HepG2 (cell line): ENCODE measurements around the gene DUSP16. TPM values are rescaled to one million over a fixed set of nuclear protein-coding genes. Genes with fewer than 3 reads are reported as not detected.

Experiments
- CBX1 ChIP-seq: IDR thresholded peaks from one replicate; pipeline ENCODE4 v1.6.1; 2016; ENCODE audit warnings: antibody characterized with exemption, low read depth
- CREM ChIP-seq, 2 experiments: sonication (generic) in 1 of 2; formaldehyde crosslinking in 1 of 2; IDR thresholded peaks; 2 replicates each; pipeline versions ENCODE4 v1.4.0 to v1.6.1; 2016 to 2020; ENCODE audit warnings: antibody characterized with exemption in 1 of 2, mild to moderate bottlenecking in 1 of 2, missing genetic modification reagents in 1 of 2
- JUND ChIP-seq: sonication (generic); formaldehyde crosslinking; IDR thresholded peaks from 2 replicates; pipeline ENCODE4 v1.8.0; 2022; ENCODE audit warnings: mild to moderate bottlenecking, missing genetic modification reagents
- KAT2B ChIP-seq: fragments of 150-350 bp; IDR thresholded peaks from 2 replicates; pipeline ENCODE4 v1.6.1; 2014; ENCODE audit warnings: low read depth, low read length, borderline replicate concordance
- MAZ ChIP-seq, 2 experiments: sonication (generic) in 1 of 2; formaldehyde crosslinking in 1 of 2; IDR thresholded peaks; 2 replicates each; pipeline versions ENCODE4 v1.5.0 to v1.6.1; 2012 to 2020; ENCODE audit warnings: low read depth in 2 of 2, mild to moderate bottlenecking in 2 of 2, borderline replicate concordance in 1 of 2, improper control_type of control experiment in 1 of 2, low read length in 1 of 2, missing genetic modification reagents in 1 of 2, moderate library complexity in 1 of 2
- MED1 ChIP-seq: sonication (generic); formaldehyde crosslinking; IDR thresholded peaks from 2 replicates; pipeline ENCODE4 v1.4.0; 2020; ENCODE audit warnings: missing genetic modification reagents
- MEIS1 ChIP-seq: sonication (generic); formaldehyde crosslinking; IDR thresholded peaks from 2 replicates; pipeline ENCODE4 v1.9.0; 2021; ENCODE audit warnings: mild to moderate bottlenecking, missing genetic modification reagents, moderate library complexity, borderline replicate concordance
- NFYC ChIP-seq: IDR thresholded peaks from 2 replicates; pipeline ENCODE4 v1.6.1; 2016; ENCODE audit warnings: missing genetic modification reagents, missing compliant biosample characterization
- SALL1 ChIP-seq: sonication (generic); formaldehyde crosslinking; IDR thresholded peaks from 2 replicates; pipeline ENCODE4 v1.8.0; 2022; ENCODE audit warnings: mild to moderate bottlenecking, missing genetic modification reagents
- SP140L ChIP-seq: sonication (generic); formaldehyde crosslinking; IDR thresholded peaks from 2 replicates; pipeline ENCODE4 v1.4.0; 2020; ENCODE audit warnings: missing genetic modification reagents, borderline replicate concordance
- U2AF2 ChIP-seq: fragments of 200-400 bp; formaldehyde crosslinking; IDR thresholded peaks from 2 replicates; pipeline ENCODE4 v1.6.1; 2017; ENCODE audit warnings: low read depth, mild to moderate bottlenecking, low read length
- YY1 ChIP-seq: IDR thresholded peaks from 2 replicates; pipeline ENCODE4 v1.6.1; 2011; ENCODE audit warnings: low read length, low read depth, moderate library complexity, mild to moderate bottlenecking; ENCODE audit not compliant: insufficient read depth, insufficient replicate concordance
- ZNF746 ChIP-seq: sonication (generic); formaldehyde crosslinking; IDR thresholded peaks from 2 replicates; pipeline ENCODE4 v1.8.0; 2022; ENCODE audit warnings: mild to moderate bottlenecking, missing genetic modification reagents
- ZNF790 ChIP-seq: sonication (generic); formaldehyde crosslinking; IDR thresholded peaks from 2 replicates; pipeline ENCODE4 v1.8.0; 2022; ENCODE audit warnings: missing genetic modification reagents, mild to moderate bottlenecking, borderline replicate concordance
- ZNF850 ChIP-seq: sonication (generic); formaldehyde crosslinking; conservative IDR thresholded peaks from 2 replicates; pipeline ENCODE4 v1.9.0; 2021; ENCODE audit warnings: mild to moderate bottlenecking, missing genetic modification reagents
- ZNF879 ChIP-seq: sonication (generic); formaldehyde crosslinking; IDR thresholded peaks from 2 replicates; pipeline ENCODE4 v1.8.1; 2023; ENCODE audit warnings: missing genetic modification reagents
- ZSCAN12 ChIP-seq: sonication (generic); formaldehyde crosslinking; IDR thresholded peaks from 2 replicates; pipeline ENCODE4 v1.9.0; 2021; ENCODE audit warnings: mild to moderate bottlenecking, missing genetic modification reagents
- polyA plus RNA-seq, 8 experiments: library from polyadenylated mRNA; depleted of rRNA in 3 of 8; stranded (reverse) in 7 of 8; unstranded in 1 of 8; fragments of >200 nt; fragmentation: Illumina TruSeq in 4 of 8; extraction: Trizol in 4 of 8; gene quantifications; 2 replicates each; pipeline versions ENCODE4 v1.2.1 to v1.2.3, GENCODE V29; 2011 to 2016; ENCODE audit warnings: low read depth in 4 of 8, missing spikeins in 1 of 8, mixed read lengths in 1 of 8; ENCODE audit not compliant: insufficient read depth in 1 of 8
- total RNA-seq, 5 experiments: library from RNA; depleted of rRNA; stranded (reverse); fragments of >200 nt; fragmentation: Illumina TruSeq; extraction: Trizol; gene quantifications; 2 replicates each; pipeline ENCODE4 v1.2.3, GENCODE V29; 2016; ENCODE audit warnings: low read depth in 1 of 5
- TF ChIP-seq, protein P1 (sequence below), 2 experiments: IDR thresholded peaks; 2 replicates each; pipeline ENCODE4 v1.6.1; 2011 to 2012; ENCODE audit warnings: low read length in 2 of 2, borderline replicate concordance in 1 of 2, low read depth in 1 of 2, mild to moderate bottlenecking in 1 of 2, moderate library complexity in 1 of 2
- TF ChIP-seq, protein P2 (sequence below): IDR thresholded peaks from 2 replicates; pipeline ENCODE4 v1.6.1; 2016; ENCODE audit warnings: missing genetic modification reagents, missing compliant biosample characterization
- TF ChIP-seq, protein P3 (sequence below): sonication (generic); formaldehyde crosslinking; IDR thresholded peaks from 2 replicates; pipeline ENCODE4 v1.4.0; 2020; ENCODE audit warnings: missing genetic modification reagents
- TF ChIP-seq, protein P4 (sequence below): sonication (generic); formaldehyde crosslinking; IDR thresholded peaks from 2 replicates; pipeline ENCODE4 v1.8.1; 2023; ENCODE audit warnings: mild to moderate bottlenecking, missing genetic modification reagents, borderline replicate concordance

Gene DUSP16
- total and polyA plus RNA-seq, 2 of the 13 experiments (the other 11 are each of a cell fraction or from before 2014, with no cell fraction given): 45.7 to 46.6 TPM

DNA sequence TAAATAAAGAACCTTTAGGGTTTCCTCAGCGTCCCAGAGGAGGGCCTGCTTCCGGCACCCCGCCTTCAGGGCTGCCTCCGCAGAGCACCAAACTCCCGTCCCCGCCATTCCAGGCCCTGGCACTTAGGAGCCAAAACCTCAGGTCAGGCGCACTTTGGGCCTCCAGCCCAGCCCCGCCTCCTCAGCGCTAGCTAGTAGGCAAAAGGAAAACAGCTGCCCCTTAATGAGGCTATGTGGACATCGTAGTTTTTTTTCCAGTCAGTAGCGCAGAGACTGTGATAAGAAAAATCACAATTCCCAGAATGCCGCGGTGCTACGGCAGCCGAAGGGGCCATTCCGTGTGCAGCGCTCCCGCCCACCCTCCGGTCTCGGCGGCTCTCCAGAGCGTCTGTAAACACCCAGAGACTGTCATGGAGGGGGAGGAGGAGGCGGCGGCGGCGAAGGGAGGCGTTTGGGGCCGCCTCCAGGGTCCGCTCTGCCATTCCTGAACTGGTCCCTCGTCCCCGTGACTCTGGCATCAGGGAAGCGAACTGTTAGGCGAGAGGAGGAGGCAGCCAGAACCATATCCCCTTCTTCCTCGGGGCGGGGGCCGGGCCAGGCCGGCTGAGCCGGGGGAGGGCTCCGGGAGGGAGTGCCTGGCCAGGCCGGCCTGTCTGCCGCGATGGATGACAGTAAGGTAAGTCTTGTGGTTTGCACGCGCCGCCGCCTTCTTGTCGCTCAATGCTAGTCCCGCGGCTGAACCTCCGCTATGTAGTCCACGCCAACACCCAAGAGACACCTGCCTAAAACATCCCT lies 49.0 kb upstream of the DUSP16 start, which contains the start of gene CREBL2 (continued):
- TF ChIP-seq ZNF746 (CRISPR knock-in tag): peak; percentile 82
- no peak for TF ChIP-seq KAT2B
- TF ChIP-seq, protein P1, sequence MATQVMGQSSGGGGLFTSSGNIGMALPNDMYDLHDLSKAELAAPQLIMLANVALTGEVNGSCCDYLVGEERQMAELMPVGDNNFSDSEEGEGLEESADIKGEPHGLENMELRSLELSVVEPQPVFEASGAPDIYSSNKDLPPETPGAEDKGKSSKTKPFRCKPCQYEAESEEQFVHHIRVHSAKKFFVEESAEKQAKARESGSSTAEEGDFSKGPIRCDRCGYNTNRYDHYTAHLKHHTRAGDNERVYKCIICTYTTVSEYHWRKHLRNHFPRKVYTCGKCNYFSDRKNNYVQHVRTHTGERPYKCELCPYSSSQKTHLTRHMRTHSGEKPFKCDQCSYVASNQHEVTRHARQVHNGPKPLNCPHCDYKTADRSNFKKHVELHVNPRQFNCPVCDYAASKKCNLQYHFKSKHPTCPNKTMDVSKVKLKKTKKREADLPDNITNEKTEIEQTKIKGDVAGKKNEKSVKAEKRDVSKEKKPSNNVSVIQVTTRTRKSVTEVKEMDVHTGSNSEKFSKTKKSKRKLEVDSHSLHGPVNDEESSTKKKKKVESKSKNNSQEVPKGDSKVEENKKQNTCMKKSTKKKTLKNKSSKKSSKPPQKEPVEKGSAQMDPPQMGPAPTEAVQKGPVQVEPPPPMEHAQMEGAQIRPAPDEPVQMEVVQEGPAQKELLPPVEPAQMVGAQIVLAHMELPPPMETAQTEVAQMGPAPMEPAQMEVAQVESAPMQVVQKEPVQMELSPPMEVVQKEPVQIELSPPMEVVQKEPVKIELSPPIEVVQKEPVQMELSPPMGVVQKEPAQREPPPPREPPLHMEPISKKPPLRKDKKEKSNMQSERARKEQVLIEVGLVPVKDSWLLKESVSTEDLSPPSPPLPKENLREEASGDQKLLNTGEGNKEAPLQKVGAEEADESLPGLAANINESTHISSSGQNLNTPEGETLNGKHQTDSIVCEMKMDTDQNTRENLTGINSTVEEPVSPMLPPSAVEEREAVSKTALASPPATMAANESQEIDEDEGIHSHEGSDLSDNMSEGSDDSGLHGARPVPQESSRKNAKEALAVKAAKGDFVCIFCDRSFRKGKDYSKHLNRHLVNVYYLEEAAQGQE (IDR thresholded peaks at IDR 0.05; ENCODE audit: borderline replicate concordance in 1 of 2, low read depth in 1 of 2, low read length in 2 of 2): no peak; a peak in 1 of 4 replicates
- peak; percentile 89 for TF ChIP-seq CREM (IDR thresholded peaks at IDR 0.05)
- TF ChIP-seq CREM (CRISPR knock-in tag; IDR thresholded peaks at IDR 0.05): no peak
- TF ChIP-seq ZNF879 (CRISPR knock-in tag): peak; percentile 87; the same call in 1 of the 2 replicates
- no peak for TF ChIP-seq ZSCAN12 (CRISPR knock-in tag)
- TF ChIP-seq, protein P2, sequence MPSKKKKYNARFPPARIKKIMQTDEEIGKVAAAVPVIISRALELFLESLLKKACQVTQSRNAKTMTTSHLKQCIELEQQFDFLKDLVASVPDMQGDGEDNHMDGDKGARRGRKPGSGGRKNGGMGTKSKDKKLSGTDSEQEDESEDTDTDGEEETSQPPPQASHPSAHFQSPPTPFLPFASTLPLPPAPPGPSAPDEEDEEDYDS (CRISPR knock-in tag): peak; percentile 78
- TF ChIP-seq JUND (CRISPR knock-in tag): 0 out of 2 replicates have a peak, but pooled peaks have one; percentile 40
- TF ChIP-seq, protein P3, sequence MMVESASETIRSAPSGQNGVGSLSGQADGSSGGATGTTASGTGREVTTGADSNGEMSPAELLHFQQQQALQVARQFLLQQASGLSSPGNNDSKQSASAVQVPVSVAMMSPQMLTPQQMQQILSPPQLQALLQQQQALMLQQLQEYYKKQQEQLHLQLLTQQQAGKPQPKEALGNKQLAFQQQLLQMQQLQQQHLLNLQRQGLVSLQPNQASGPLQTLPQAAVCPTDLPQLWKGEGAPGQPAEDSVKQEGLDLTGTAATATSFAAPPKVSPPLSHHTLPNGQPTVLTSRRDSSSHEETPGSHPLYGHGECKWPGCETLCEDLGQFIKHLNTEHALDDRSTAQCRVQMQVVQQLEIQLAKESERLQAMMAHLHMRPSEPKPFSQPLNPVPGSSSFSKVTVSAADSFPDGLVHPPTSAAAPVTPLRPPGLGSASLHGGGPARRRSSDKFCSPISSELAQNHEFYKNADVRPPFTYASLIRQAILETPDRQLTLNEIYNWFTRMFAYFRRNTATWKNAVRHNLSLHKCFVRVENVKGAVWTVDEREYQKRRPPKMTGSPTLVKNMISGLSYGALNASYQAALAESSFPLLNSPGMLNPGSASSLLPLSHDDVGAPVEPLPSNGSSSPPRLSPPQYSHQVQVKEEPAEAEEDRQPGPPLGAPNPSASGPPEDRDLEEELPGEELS (CRISPR knock-in tag): peak; percentile 78
- TF ChIP-seq SP140L: no peak
- TF ChIP-seq MAZ (IDR thresholded peaks at IDR 0.05; ENCODE audit: borderline replicate concordance, low read depth, low read length): peak; percentile 63; the same call in 1 of the 2 replicates
- peak; percentile 92 for TF ChIP-seq MAZ (CRISPR knock-in tag; IDR thresholded peaks at IDR 0.05; ENCODE audit: low read depth)
- TF ChIP-seq, protein P4, sequence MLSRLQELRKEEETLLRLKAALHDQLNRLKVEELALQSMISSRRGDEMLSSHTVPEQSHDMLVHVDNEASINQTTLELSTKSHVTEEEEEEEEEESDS (CRISPR knock-in tag): no peak
- no peak for TF ChIP-seq U2AF2
- TF ChIP-seq MEIS1 (CRISPR knock-in tag): peak; percentile 69; the same call in 1 of the 2 replicates
- TF ChIP-seq CBX1: peak; percentile 79
- TF ChIP-seq ZNF790: no peak
- peak; percentile 83 for TF ChIP-seq MED1
- TF ChIP-seq YY1: peak; percentile 86
- TF ChIP-seq NFYC (CRISPR knock-in tag): no peak; the same call in 1 of the 2 replicates
- peak; percentile 85; the same call in 1 of the 2 replicates for TF ChIP-seq ZNF850 (CRISPR knock-in tag)
- peak; percentile 95 for TF ChIP-seq SALL1 (CRISPR knock-in tag)
